Esophagus squamous epithelium (tissue), 5 donors: ENCODE measurements around the gene ADAM17. TPM values are rescaled to one million over a fixed set of nuclear protein-coding genes. Genes with fewer than 3 reads are reported as not detected.
"Not testable (repeated sequence)": the region's sequence is repeated elsewhere in the genome, so short reads cannot be mapped to it uniquely, and the experiment has no call there.

Experiments used
- DNase-seq: peaks from one replicate; lab custom pipeline; 2025; lab: John Stamatoyannopoulos, UW
- H3K27ac ChIP-seq, 4 donors: fragments of 200-600 bp; sonication (generic); one replicate each; pipeline ENCODE4 v1.5.1; 2016 to 2019; ENCODE audit warnings: mild to moderate bottlenecking in 1 of 4
- H3K27me3 ChIP-seq, 4 donors: fragments of 200-600 bp; sonication (generic); 1 replicate in 3 of 4; 2 replicates in 1 of 4; pipeline versions ENCODE4 v1.5.1 to v1.6.0; 2017 to 2021; ENCODE audit warnings: antibody characterized with exemption in 1 of 4
- H3K36me3 ChIP-seq, 3 donors: fragments of 200-600 bp; sonication (generic); one replicate each; pipeline ENCODE4 v1.5.1; 2016 to 2019
- H3K4me1 ChIP-seq, 3 donors: fragments of 200-600 bp; sonication (generic); one replicate each; pipeline ENCODE4 v1.5.1; 2017 to 2019
- H3K4me3 ChIP-seq, 4 donors: fragments of 200-600 bp; sonication (generic); 1 replicate in 3 of 4; 2 replicates in 1 of 4; pipeline ENCODE4 v1.5.1; 2016 to 2019; ENCODE audit warnings: mild to moderate bottlenecking in 2 of 4, moderate library complexity in 1 of 4
- H3K9me3 ChIP-seq, 3 donors: fragments of 200-600 bp; sonication (generic); one replicate each; pipeline ENCODE4 v1.5.1; 2016 to 2019
- CTCF ChIP-seq, 6 experiments: fragments of 450-650 bp in 4 of 6; fragments of 200-600 bp in 2 of 6; sonication (generic) in 2 of 6; IDR thresholded peaks; one replicate each; pipeline ENCODE4 v1.5.1; 2016 to 2019; ENCODE audit warnings: antibody characterized with exemption in 6 of 6, mild to moderate bottlenecking in 4 of 6, moderate library complexity in 4 of 6
- POLR2A ChIP-seq, 4 donors: fragments of 450-650 bp; IDR thresholded peaks; one replicate each; pipeline ENCODE4 v1.6.1; 2017; ENCODE audit warnings: antibody characterized with exemption in 4 of 4, mild to moderate bottlenecking in 4 of 4, moderate library complexity in 3 of 4
- WGBS, 2 donors: methylation state at CpG; one replicate each; pipeline ENCODE4 v1.1.5; 2018; 5-methylcytosine and 5-hydroxymethylcytosine counted together
- intact Hi-C: fragments of 100-400 bp; cut with DNase I; formaldehyde crosslinking; loops from one replicate; pipeline ENCODE4 v1.15.0; 2022
- total RNA-seq, 4 donors: library from RNA; depleted of rRNA; stranded (reverse); fragments of >200 nt; gene quantifications; one replicate each; pipeline ENCODE4 v1.1.0, GENCODE V29; 2016
- donor health status: DM: yes; HTN: yes; CAD: no.

ADAM17 gene
- total RNA-seq, 4 donors from 2014 or later, result 21.5 to 38.9 (median 29.2) TPM

GRCh38 chr2:9556121-9556743 lies 602 bp upstream of the ADAM17 start:
- intact Hi-C loops, result no loop called here
- WGBS, 2 donors, result 0% methylated on average over 3 to 4 of the region's 32 CpGs
- H3K9me3 ChIP-seq, result no peaks in the 10 kb centered on the region
- TF ChIP-seq POLR2A (IDR thresholded peaks at IDR 0.05) (no peak), CTCF (IDR thresholded peaks at IDR 0.05) (no peak)
- no peak for DNase-seq
- H3K27ac ChIP-seq, result peak overlapping the region; percentile 96 to 100 (median 99)
- peaks cover 25 to 60% (median 34%) of the 10 kb centered on the region in 3 donors for H3K4me1 ChIP-seq
- peaks cover 0 to 7% (median 0%) of the 10 kb centered on the region in 3 donors for H3K36me3 ChIP-seq
- peak overlapping the region; percentile 53 to 97 (median 89) for H3K4me3 ChIP-seq
- H3K27me3 ChIP-seq, result no peaks in the 10 kb centered on the region

GRCh38 chr2:9554921-9555296 lies 721 bp downstream of the ADAM17 start:
- intact Hi-C loops, result no loop called here

GRCh38 chr2:9552219-9553178 lies 3.1 kb downstream of the ADAM17 start:
- intact Hi-C loops, result no loop called here
- no peak for DNase-seq
- TF ChIP-seq POLR2A (IDR thresholded peaks at IDR 0.05) (no peak), CTCF (IDR thresholded peaks at IDR 0.05) (no peak)
- peaks cover 40 to 85% (median 55%) of the 10 kb centered on the region in 3 donors for H3K4me1 ChIP-seq
- H3K27ac ChIP-seq, result peak overlapping the region; percentile 64 to 100 (median 91)
- no peaks in the 10 kb centered on the region for H3K36me3 ChIP-seq
- H3K27me3 ChIP-seq, result no peaks in the 10 kb centered on the region
- 6 to 10% methylated on average over 2 of the region's 2 CpGs for WGBS, 2 donors
- H3K4me3 ChIP-seq, result peak overlapping the region in 1 of 4 donors; percentile 19
- H3K9me3 ChIP-seq, result no peaks in the 10 kb centered on the region

More at GRCh38 chr2:9554921-9555296, 721 bp downstream of the ADAM17 start:
- peak overlapping the region; percentile 53 to 97 (median 89) for H3K4me3 ChIP-seq
- peaks cover 32 to 73% (median 45%) of the 10 kb centered on the region in 3 donors for H3K4me1 ChIP-seq
- DNase-seq, result no peak
- peak overlapping the region; percentile 96 to 100 (median 99) for H3K27ac ChIP-seq
- TF ChIP-seq POLR2A (IDR thresholded peaks at IDR 0.05) (peak in 1 of 4 donors; percentile 13), CTCF (IDR thresholded peaks at IDR 0.05) (no peak)
- H3K9me3 ChIP-seq, result no peaks in the 10 kb centered on the region
- WGBS, 2 donors, result 1% methylated on average over 9 of the region's 9 CpGs
- H3K36me3 ChIP-seq, result peaks cover 0 to 7% (median 0%) of the 10 kb centered on the region in 3 donors
- no peaks in the 10 kb centered on the region for H3K27me3 ChIP-seq

GRCh38 chr2:9550859-9551391 lies 4.7 kb downstream of the ADAM17 start:
- DNase-seq, H3K27me3 ChIP-seq, H3K36me3 ChIP-seq, intact Hi-C loops, H3K9me3 ChIP-seq, H3K4me3 ChIP-seq: not testable (repeated sequence)
- Histone ChIP-seq H3K4me1 (peaks cover 40 to 84% (median 53%) of the 10 kb centered on the region in 3 donors), H3K27ac (peak overlapping the region; percentile 57 to 100 (median 74))
- WGBS, 2 donors, result 65 to 76% methylated on average over 7 of the region's 7 CpGs

- intact Hi-C loops, result no loop called here
- H3K27ac ChIP-seq, result peak overlapping the region in 2 of 4 donors; percentile 31 to 100
- no peaks in the 10 kb centered on the region for H3K27me3 ChIP-seq
- no peak for TF ChIP-seq POLR2A (IDR thresholded peaks at IDR 0.05)
- TF ChIP-seq CTCF (IDR thresholded peaks at IDR 0.05), result no peak
- H3K4me1 ChIP-seq, result peaks cover 38 to 91% (median 57%) of the 10 kb centered on the region in 3 donors
- no peak for DNase-seq
- H3K4me3 ChIP-seq, result no peak overlapping the region
- H3K9me3 ChIP-seq, result no peaks in the 10 kb centered on the region
- H3K36me3 ChIP-seq, result no peaks in the 10 kb centered on the region
- WGBS, 2 donors, result 82 to 90% methylated on average over 9 of the region's 9 CpGs
Measured at GRCh38 chr2:9549420-9549819, 6.2 kb downstream of the ADAM17 start.
